Ovary (tissue), 9 donors: ENCODE data around the gene TMEM238L. TPM values are rescaled to one million over a fixed set of nuclear protein-coding genes. Genes with fewer than 3 reads are reported as not detected.
A peak's percentile ranks its signal among the peaks of the same experiment; 100 is the strongest.

Experiments
- DNase-seq, 5 donors: peaks; one replicate each; pipeline ENCODE4 v3.0.0-alpha.2; 2019 to 2020
- H3K27ac ChIP-seq, 2 donors: fragments of 200-600 bp; one replicate each; pipeline versions ENCODE4 v1.5.1 to v1.8.0; 2019 to 2022
- H3K27me3 ChIP-seq: fragments of 200-600 bp; one replicate; pipeline ENCODE4 v1.8.0; 2022
- H3K36me3 ChIP-seq: fragments of 200-600 bp; sonication (generic); one replicate; pipeline ENCODE4 v1.5.1; 2019
- H3K4me1 ChIP-seq: one replicate; pipeline ENCODE4 v1.8.1; 2013; ENCODE audit warnings: mild to moderate bottlenecking, moderate library complexity; ENCODE audit not compliant: insufficient read depth
- H3K4me3 ChIP-seq: fragments of 200-600 bp; sonication (generic); one replicate; pipeline ENCODE4 v1.5.1; 2017
- H3K9me3 ChIP-seq, 2 donors: fragments of 200-600 bp in 1 of 2; sonication (generic) in 1 of 2; one replicate each; pipeline versions ENCODE4 v1.5.1 to v1.8.1; 2013 to 2019; ENCODE audit warnings: mild to moderate bottlenecking in 1 of 2, moderate library complexity in 1 of 2
- CTCF ChIP-seq, 3 donors: fragments of 450-650 bp in 2 of 3; fragments of 200-600 bp in 1 of 3; IDR thresholded peaks; one replicate each; pipeline versions ENCODE4 v1.5.1 to v1.8.0; 2016 to 2022; ENCODE audit warnings: antibody characterized with exemption in 3 of 3, mild to moderate bottlenecking in 1 of 3
- EP300 ChIP-seq: sonication (generic); formaldehyde crosslinking; IDR thresholded peaks from one replicate; pipeline ENCODE4 v1.6.1; 2017; ENCODE audit warnings: antibody characterized with exemption
- POLR2A ChIP-seq: fragments of 450-650 bp; IDR thresholded peaks from one replicate; pipeline ENCODE4 v1.6.1; 2017; ENCODE audit warnings: antibody characterized with exemption, mild to moderate bottlenecking, moderate library complexity
- WGBS, 3 donors: extraction: QIAGEN DNeasy Blood & Tissue Kit in 1 of 3; methylation state at CpG; one replicate each; pipeline versions ENCODE4 v1.1.5 to v1.1.7; 2013 to 2017; 5-methylcytosine and 5-hydroxymethylcytosine counted together
- intact Hi-C, 4 donors: fragments of 100-400 bp; cut with DNase I; formaldehyde crosslinking; loops; one replicate each; pipeline versions ENCODE4 v1.11.0 to v1.15.1; 2022 to 2023
- polyA plus RNA-seq, 2 donors: library from polyadenylated mRNA; stranded (reverse); fragments of 200-250 nt in 1 of 2; fragments of 350-450 nt in 1 of 2; fragmentation: Illumina TruSeq in 1 of 2; extraction: RNeasy Lipid Tissue Mini Kit (QIAGEN cat#74804) in 1 of 2; gene quantifications; one replicate each; pipeline ENCODE4 v1.2.3, GENCODE V29; 2013 to 2014
- total RNA-seq, 7 donors: library from RNA; depleted of rRNA in 2 of 7; stranded (reverse); fragments of >200 nt in 2 of 7; fragmentation: NEBNext Ultra II Directional in 3 of 7; extraction: Animal tissue kit (Norgen Biotek cat#: 25700) in 3 of 7; gene quantifications; one replicate each; pipeline versions ENCODE4 v1.1.0 to v1.2.4, GENCODE V29; 2016 to 2023
- donor health status: DM: no; HTN: no; CAD: no; lungs with moderate emphysema.
- donor health status: DM: no; HTN: no; CAD: no.
- donor health status: Bipolar disorder and iron deficiency.
- donor health status: DM: yes; HTN: yes; CAD: no.
- donor health status: DM: no; HTN: no; CAD: no.
- donor health status: DM: yes; HTN: yes; CAD: no.

TMEM238L gene
- total and polyA plus RNA-seq, 9 donors, result not detected

DNA sequence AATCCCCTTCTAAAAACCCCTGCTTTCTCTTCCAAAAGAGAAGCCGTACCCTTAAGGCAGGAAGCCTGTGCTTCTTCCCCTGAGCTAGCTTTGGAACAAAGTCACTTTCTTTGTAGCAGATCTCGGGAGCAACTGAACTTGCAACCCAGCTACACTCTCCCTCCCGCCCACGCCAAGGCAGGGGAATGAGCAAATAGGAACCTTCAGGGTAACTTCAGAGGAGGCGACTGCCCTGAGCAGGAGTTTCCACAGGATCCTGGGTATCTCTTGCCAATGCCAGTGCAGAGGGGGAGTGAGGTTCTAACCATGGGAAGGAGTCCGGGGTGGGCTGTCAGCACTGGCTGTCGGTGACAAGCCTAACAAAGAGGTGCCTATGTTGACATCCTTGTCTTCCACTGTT lies 39.9 kb upstream of the TMEM238L start:
- intact Hi-C loops, result loop anchor here (1.0 to 10.0 kb wide), 6 partner anchors 21 to 199 kb away; partner anchors contain the start of gene TMEM220 (in 1 of the 4)
- peaks cover 4% of the 10 kb centered on the region for H3K4me1 ChIP-seq
- DNase-seq, result peak in 2 of 5 donors; percentile 27 to 44
- no peaks in the 10 kb centered on the region for H3K36me3 ChIP-seq
- H3K9me3 ChIP-seq, result no peaks in the 10 kb centered on the region
- TF ChIP-seq CTCF (IDR thresholded peaks at IDR 0.05) (no peak), EP300 (no peak), POLR2A (no peak)
- 34 to 47% (median 42%) methylated on average over 7 of the region's 7 CpGs for WGBS, 3 donors
- no peak overlapping the region for H3K27ac ChIP-seq
- H3K4me3 ChIP-seq, result no peak overlapping the region
- no peaks in the 10 kb centered on the region for H3K27me3 ChIP-seq

- H3K9me3 ChIP-seq, result no peaks in the 10 kb centered on the region
- no peak for TF ChIP-seq POLR2A
- TF ChIP-seq CTCF (IDR thresholded peaks at IDR 0.05), result no peak
- no peak for TF ChIP-seq EP300
- peaks cover 4% of the 10 kb centered on the region for H3K4me1 ChIP-seq
- no peak overlapping the region for H3K4me3 ChIP-seq
- intact Hi-C loops, result loop anchor here in 2 of 4 donors (5.0 to 10.0 kb wide), 3 partner anchors 105 to 198 kb away; partner anchors contain the start of gene TMEM220 (in 1 of the 2)
- H3K27ac ChIP-seq, result no peak overlapping the region
- H3K36me3 ChIP-seq, result no peaks in the 10 kb centered on the region
- H3K27me3 ChIP-seq, result no peaks in the 10 kb centered on the region
- 75 to 82% (median 81%) methylated on average over 4 of the region's 4 CpGs for WGBS, 3 donors
- no peak for DNase-seq
Observed at GRCh38 chr17:10842658-10843057, 38.8 kb upstream of the TMEM238L start.

GRCh38 chr17:10838682-10839081 lies 34.8 kb upstream of the TMEM238L start:
- H3K9me3 ChIP-seq, result no peaks in the 10 kb centered on the region
- H3K4me1 ChIP-seq, result no peaks in the 10 kb centered on the region
- intact Hi-C loops, result loop anchor here in 1 of 4 donors (5.0 kb wide), 1 partner anchor 196 kb away; no protein-coding TSS in a partner anchor
- no peaks in the 10 kb centered on the region for H3K27me3 ChIP-seq
- no peaks in the 10 kb centered on the region for H3K36me3 ChIP-seq
- no peak overlapping the region for H3K4me3 ChIP-seq
- WGBS, 3 donors, result 80 to 94% (median 87%) methylated on average over 5 of the region's 5 CpGs
- no peak for DNase-seq
- TF ChIP-seq CTCF (IDR thresholded peaks at IDR 0.05), result no peak
- no peak for TF ChIP-seq EP300
- TF ChIP-seq POLR2A, result no peak
- no peak overlapping the region for H3K27ac ChIP-seq

- Histone ChIP-seq H3K4me3 (no peak within 1 kb of the TSS), H3K9me3 (no peaks in the 10 kb centered on the region), H3K36me3 (no peaks in the 10 kb centered on the region), H3K4me1 (no peaks in the 10 kb centered on the region), H3K27me3 (no peaks in the 10 kb centered on the region), H3K27ac (no peak within 1 kb of the TSS)
- intact Hi-C loops, result loop anchor here in 1 of 4 donors (5.0 kb wide), 1 partner anchor 196 kb away; no protein-coding TSS in a partner anchor
- no peak for DNase-seq
- no peak for TF ChIP-seq EP300
- no peak for TF ChIP-seq POLR2A
- 71 to 77% (median 75%) methylated on average over 8 of the region's 8 CpGs for WGBS, 3 donors
Observed at GRCh38 chr17:10837921-10838320, 34.0 kb upstream of the TMEM238L start, which contains the start of gene PIRT. TSS of gene PIRT (minus strand) at chr17:10838087. CDS start at chr17:10825645, 12,442 bp downstream.

DNA sequence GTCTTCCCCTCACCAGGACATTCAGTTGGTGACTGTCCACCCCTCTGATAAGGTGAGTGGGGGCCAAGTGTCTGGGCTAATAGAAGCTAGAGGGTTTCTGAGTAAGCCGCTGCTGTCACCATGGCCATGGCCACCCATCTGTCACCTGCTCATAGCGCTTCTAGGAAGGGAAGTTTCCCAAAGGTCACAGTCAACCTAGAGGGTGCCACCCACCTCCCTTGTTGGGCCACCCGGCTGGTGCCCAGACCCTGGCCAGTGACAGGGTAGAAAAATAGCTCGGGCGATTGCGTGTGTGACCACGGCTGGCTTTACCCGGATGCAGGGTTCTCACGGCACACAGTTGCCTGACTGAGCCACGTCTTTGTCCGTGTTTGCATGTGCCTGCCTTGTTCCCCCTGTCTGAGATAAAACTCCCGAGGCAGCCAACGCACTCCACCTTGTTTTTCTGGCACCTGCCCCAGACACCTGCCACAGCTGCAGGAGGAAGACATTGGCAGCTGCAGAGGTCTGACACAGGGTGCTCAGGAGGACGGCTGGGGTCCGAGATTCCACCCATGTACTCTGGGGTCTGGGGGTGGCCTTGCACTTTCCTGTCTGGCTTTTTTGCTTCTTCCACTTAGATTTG lies 33.2 kb upstream of the TMEM238L start:
- Histone ChIP-seq H3K27ac (no peak overlapping the region), H3K36me3 (no peaks in the 10 kb centered on the region), H3K4me3 (no peak overlapping the region), H3K4me1 (no peaks in the 10 kb centered on the region), H3K9me3 (no peaks in the 10 kb centered on the region), H3K27me3 (no peaks in the 10 kb centered on the region)
- 49 to 64% (median 57%) methylated on average over 15 of the region's 15 CpGs for WGBS, 3 donors
- intact Hi-C loops, result loop anchor here in 1 of 4 donors (5.0 kb wide), 1 partner anchor 195 kb away; no protein-coding TSS in a partner anchor
- no peak for TF ChIP-seq EP300
- TF ChIP-seq POLR2A, result no peak
- TF ChIP-seq CTCF (IDR thresholded peaks at IDR 0.05), result no peak
- no peak for DNase-seq
